ENCODE results near the gene MAML1.
"Not testable (repeated sequence)": the region's sequence is repeated elsewhere in the genome, so short reads cannot be mapped to it uniquely, and the experiment has no call there.

MAML1 gene

DNA sequence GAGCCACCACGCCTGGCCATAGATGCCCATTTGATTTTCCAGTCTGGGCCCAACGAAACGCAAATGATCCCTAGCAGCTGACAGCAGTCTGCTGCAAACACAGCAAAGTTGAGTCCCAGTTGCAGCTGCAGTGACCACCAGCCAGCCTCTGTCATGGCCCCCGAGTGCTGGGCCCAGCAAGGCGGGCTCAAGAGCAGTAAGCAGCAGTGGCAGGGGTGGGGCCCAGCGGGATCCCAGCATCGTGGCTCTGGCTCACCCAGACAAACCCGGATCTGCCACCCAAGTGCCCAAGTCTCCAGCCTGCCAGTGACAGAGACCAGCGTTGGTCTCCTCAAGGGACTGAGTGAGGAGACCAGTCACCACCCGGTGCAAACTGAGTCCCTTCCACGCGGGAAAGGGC lies 54.2 kb downstream of the MAML1 start:
- TF ChIP-seq CTCF (conservative IDR thresholded peaks at IDR 0.05; ENCODE audit: low read length): no peak
- no peak overlapping the region for H3K4me3 ChIP-seq (ENCODE audit: low read length)
- no peak for DNase-seq (ENCODE audit: low read depth)

DNA sequence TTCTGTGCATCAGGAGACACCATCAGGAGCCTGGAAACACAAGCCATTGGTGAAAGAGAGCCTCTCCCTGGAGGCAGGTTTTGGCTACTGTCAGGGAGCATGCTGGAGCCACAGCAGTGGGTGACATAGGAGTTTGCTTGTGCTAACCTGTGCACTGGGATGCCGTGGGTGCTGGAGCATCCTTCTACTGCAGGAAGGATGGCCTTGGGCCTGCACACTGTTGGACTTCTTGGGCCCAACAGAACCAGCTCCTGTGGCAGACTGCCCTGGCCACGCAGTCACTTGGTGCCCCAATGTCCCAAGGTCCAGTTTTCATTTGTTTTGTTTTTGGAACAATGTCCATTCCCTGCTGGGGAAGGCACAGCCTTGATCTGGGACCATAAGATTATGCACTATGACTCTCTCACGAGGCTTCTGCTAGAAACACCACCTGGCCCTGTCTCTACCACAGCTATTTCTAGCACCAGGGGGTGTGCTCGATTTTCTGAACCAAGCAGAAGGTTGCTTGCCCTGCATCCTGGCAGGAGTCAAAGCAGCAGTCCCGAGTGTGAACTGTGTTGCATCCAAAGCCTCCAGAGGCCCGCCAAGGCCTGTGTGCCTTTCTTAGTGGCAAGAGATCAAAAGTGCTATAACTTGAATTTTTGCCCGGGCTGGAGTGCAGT lies 55.7 kb downstream of the MAML1 start:
- H3K4me3 ChIP-seq (ENCODE audit: low read length): no peak overlapping the region
- no peak for DNase-seq (ENCODE audit: low read depth)
- no peak for TF ChIP-seq CTCF (conservative IDR thresholded peaks at IDR 0.05; ENCODE audit: low read length)

DNA sequence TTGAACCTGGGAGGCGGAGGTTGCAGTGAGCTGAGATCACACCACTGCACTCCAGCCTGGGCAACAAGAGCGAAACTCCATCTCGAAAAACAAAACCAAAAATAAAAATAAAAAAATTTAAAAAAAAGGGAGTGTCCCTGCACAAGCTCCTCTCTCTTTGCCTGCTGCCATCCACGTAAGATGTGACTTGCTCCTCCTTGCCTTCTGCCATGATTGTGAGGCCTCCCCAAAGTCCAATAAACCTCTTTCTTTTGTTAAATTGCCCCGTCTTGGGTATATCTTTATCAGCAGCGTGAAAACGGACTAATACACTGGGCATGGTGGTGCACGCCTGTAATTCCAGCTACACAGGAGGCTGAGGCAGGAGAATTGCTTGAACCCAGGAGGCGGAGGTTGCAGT lies 56.7 kb downstream of the MAML1 start:
- not testable (repeated sequence) for DNase-seq (ENCODE audit: low read depth)

GRCh38 chr5:179791881-179792611 lies 59.4 kb downstream of the MAML1 start:
- no peak for TF ChIP-seq CTCF (conservative IDR thresholded peaks at IDR 0.05; ENCODE audit: low read length)
- DNase-seq (ENCODE audit: low read depth): no peak
- H3K4me3 ChIP-seq (ENCODE audit: low read length): no peak overlapping the region

More for the DNA sequence above, 56.7 kb downstream of the MAML1 start:
- not testable (repeated sequence) for H3K4me3 ChIP-seq (ENCODE audit: low read length)

GRCh38 chr5:179792612-179793467 lies 60.2 kb downstream of the MAML1 start:
- H3K4me3 ChIP-seq (ENCODE audit: low read length): no peak overlapping the region
- TF ChIP-seq CTCF (conservative IDR thresholded peaks at IDR 0.05; ENCODE audit: low read length): no peak
- DNase-seq (ENCODE audit: low read depth): no peak

GRCh38 chr5:179793468-179794139 lies 61.0 kb downstream of the MAML1 start, which contains the start of gene LTC4S:
LTC4S (plus strand) TSS chr5:179793986; CDS start chr5:179794081, 95 bp downstream.
- no peak for TF ChIP-seq CTCF (conservative IDR thresholded peaks at IDR 0.05; ENCODE audit: low read length)
- H3K4me3 ChIP-seq (ENCODE audit: low read length): no peak within 1 kb of the TSS
- DNase-seq (ENCODE audit: low read depth): peak; percentile 77

GRCh38 chr5:179794171-179794570 lies 61.5 kb downstream of the MAML1 start:
- no peak overlapping the region for H3K4me3 ChIP-seq (ENCODE audit: low read length)
- no peak for TF ChIP-seq CTCF (conservative IDR thresholded peaks at IDR 0.05; ENCODE audit: low read length)
- DNase-seq (ENCODE audit: low read depth): no peak
